ENCODE data around the gene NDST1.
"Not testable (repeated sequence)": the region's sequence is repeated elsewhere in the genome, so short reads cannot be mapped to it uniquely, and the experiment has no call there.

Gene NDST1

DNA sequence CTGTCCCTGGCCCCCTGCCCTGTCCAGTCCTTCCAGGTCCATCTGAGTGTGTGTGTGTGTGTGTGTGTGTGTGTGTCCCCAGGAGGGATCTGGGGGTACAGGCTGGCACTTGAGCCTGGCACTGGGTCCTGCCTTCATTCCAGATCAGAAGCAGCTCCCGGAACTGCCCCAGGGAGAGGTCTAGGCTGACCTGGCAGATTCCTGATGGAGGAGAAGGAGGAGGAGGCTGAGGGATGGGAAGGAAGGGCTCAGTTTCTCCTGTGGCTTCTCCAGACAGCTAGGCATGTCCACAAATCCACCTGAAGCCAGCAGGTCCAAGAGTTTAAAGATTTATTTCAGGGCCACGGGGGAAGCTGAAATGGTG, 328 bp downstream of the NDST1 start:
- no peak for DNase-seq (ENCODE audit: low read depth in 2 of 2)

- no peak for DNase-seq (ENCODE audit: low read depth in 2 of 2)
These were observed 897 bp downstream of the NDST1 start for GRCh38 chr5:150508828-150509227.

GRCh38 chr5:150509992-150510391, 2.1 kb downstream of the NDST1 start:
- no peak for DNase-seq (ENCODE audit: low read depth in 2 of 2)

DNA sequence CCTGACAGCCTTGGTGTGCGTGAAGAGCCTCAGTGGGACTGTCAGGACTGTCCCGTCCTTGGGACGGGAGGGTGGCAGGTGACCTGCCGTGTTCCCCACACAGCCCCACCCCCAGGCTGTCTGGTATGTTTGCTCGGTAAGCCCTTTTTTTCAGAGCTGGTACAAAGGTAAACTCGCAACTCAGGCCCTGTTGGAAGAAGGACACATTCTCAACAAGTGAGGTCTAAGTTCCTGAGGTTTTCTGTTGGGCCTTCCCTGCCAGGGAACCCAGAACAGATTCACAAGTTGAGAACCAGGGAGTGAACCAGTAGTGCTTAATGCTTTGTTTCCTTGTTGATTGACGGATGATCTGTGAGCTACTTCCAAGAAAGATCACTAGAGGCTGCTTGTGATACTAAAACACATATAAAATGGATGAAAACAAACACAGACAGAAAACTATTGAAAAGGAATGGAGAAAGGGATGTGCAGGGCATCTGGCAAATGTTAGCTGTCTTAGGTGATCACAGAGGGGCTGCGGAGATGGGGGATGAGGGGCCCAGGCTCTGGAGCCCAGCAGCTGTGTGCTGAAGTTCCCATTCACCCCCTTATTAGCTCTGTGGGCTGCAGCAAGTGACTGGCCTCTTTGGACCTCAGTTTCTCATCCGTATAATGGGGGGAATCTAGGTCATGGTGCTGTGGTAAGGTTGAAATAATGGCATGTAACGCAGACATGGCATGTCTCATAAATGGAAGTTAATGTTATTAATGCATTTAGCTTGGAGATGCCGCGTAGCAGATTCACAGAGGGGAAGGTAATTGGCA, 2.7 kb downstream of the NDST1 start:
- no peak for DNase-seq (ENCODE audit: low read depth in 2 of 2)

- no peak for DNase-seq (ENCODE audit: low read depth in 2 of 2)
These were observed 3.8 kb downstream of the NDST1 start for GRCh38 chr5:150511578-150512367.

DNA sequence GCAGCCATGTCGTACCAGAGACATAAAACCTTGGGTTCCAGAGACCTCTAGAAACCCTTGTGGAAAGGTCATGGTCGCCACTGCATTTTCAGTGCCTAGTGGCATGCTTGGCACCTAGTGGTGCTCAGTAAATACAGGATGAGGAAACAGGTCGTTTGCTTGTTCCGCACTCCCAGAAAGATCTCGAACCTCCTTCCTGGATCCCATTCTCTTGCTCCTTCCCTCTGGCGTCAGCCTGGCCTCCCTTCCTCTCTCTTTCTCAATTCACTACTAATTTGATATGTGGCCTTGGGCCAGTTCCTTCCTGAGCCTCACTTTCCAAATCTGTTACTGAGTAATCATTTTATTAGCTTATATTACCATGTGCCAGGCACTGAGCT, 4.4 kb downstream of the NDST1 start:
- no peak for DNase-seq (ENCODE audit: low read depth in 2 of 2)

- DNase-seq (ENCODE audit: low read depth in 2 of 2), result no peak
These were observed 5.7 kb downstream of the NDST1 start for GRCh38 chr5:150513375-150514309.

GRCh38 chr5:150514708-150515211, 6.8 kb downstream of the NDST1 start:
- DNase-seq (ENCODE audit: low read depth in 2 of 2), result no peak

DNA sequence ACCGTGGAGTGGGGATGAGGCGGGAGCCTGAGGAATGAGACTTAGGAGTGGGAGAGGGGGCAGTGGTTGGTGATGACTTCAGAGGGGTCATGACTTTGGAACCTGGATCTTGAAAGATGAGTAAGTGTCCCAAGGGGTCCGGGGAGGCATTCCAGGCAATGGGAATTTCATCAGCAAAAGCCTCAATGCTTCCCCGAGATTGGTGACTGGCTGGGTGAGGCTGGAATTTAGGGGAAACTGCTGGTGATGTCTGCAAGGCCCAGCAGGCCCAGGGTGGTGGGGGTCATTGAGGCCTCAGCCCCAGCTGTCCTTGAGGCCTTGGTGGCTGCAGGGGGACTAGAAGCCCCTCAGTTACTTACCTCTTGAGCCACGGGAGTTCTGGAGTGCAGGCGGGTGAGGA, 7.5 kb downstream of the NDST1 start:
- no peak for DNase-seq (ENCODE audit: low read depth in 2 of 2)

- DNase-seq (ENCODE audit: low read depth in 2 of 2), result no peak
These were observed 8.1 kb downstream of the NDST1 start for GRCh38 chr5:150516011-150516410.

- no peak for DNase-seq (ENCODE audit: low read depth in 2 of 2)
These were observed 9.6 kb downstream of the NDST1 start for GRCh38 chr5:150517272-150518152.

DNA sequence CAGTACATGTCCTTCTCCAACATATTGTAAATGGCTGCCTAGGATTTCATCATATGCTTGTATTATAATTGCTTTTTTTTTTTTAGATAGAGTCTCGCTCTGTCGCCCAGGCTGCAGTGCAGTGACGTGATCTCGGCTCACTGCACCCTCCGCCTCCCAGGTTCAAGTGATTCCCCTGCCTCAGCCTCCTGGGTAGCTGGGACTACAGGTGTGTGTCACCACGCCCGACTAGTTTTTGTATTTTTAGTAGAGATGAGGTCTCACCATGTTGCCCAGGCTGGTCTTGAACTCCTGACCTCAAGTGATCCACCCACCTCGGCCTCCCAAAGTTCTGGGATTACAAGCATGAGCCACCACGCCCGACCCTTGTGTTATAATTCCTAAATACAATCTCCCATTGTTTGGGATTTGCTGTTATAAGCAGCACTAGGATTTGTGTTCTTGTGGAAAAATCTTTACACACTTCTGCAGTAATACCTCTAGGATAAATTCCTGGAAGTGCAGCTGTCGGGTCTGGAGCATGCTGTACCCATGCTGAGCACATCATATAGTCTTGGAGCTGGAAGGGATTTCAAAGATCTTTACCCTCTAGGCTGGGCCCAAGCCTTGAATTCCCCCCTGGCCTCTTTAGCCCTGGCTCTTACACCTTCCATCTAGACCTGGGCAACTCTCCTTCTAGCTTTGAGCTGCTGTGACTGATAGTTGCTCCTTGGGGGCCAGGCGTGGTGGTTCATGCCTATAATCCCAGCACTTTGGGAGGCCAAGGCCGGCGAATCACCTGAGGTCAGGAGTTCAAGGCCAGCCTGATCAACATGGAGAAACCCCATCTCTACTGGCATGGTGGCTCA, 11.0 kb downstream of the NDST1 start:
- not testable (repeated sequence) for DNase-seq (ENCODE audit: low read depth in 2 of 2)

DNA sequence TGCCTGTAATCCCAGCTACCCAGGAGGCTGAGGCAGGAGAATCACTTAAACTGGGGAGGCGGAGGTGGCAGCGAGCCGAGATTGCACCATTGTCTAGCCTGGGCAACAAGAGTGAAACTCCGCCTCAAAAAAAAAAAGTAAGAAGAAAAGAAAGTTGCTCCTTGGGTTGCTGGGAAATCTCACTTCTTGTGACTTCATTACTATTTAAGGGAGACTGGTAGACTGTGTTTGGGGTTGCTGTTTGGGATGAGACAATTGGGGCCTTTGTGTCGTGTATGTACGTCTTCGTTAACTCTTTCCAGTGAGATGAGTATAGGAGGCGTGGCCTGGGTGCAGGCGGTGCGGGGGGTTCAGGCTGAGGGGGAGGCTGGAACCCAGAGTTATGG, 11.6 kb downstream of the NDST1 start:
- no peak for DNase-seq (ENCODE audit: low read depth in 2 of 2)

- DNase-seq (ENCODE audit: low read depth in 2 of 2), result no peak
These were observed 12.0 kb downstream of the NDST1 start for GRCh38 chr5:150519978-150520377.

DNA sequence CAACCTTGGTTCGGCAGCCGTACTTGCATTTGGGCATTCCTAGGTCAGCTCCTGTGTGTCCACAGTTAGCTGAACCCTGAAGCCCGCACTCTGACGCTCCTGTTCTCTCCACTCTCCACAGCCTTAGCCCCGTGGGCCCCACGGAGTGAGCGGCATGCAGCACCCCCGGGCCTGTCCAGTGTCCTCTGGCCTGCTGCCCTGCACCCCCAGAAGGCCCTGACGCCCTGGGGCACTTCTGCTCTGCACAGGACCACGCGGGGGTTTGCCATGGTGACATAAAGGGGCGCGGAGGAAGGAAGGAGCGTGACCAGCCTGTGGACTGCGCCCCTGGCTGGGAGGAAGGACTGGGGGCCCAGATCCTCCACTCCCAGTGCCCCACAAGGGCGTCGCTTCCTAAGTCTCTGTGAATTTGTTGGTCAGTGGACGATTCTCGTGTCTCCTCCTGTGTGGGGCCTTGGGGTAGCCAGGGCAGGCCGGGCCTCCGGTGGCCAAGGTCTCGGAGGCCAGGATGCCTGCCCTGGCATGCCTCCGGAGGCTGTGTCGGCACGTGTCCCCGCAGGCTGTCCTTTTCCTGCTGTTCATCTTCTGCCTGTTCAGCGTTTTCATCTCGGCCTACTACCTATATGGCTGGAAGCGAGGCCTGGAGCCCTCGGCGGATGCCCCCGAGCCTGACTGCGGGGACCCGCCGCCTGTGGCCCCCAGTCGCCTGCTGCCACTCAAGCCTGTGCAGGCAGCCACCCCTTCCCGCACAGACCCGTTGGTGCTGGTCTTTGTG, 13.0 kb downstream of the NDST1 start:
- DNase-seq (ENCODE audit: low read depth in 2 of 2), result no peak

- no peak for DNase-seq (ENCODE audit: low read depth in 2 of 2)
These were observed 13.5 kb downstream of the NDST1 start for GRCh38 chr5:150521522-150521817.

DNA sequence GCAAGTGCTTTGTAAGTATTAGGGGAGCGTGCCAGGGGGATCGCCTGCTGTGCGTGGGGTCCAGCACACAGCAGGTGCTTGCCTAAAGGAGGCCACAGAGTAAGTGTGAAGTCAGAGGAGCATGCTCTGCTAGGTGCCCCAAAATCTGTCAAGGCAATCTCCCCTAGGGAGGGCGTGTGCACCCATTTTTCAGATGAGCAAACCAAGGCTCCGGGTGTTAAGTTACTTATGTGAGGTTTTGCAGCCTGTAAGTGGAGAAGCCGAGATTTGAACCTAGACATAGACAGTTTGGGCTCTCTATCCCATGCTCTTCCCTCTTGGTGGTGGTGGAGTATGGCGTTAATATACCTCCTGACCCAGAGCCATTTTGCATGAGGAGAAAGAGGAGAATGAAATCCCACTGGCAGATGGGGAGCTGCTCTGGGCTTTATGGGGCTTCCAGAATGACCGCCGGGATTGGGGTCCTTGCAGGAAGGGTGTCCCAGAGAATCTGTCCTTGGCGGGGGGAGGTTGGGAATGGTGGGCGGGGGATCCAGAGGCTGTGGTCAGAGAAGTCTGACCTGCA, 14.1 kb downstream of the NDST1 start:
- DNase-seq (ENCODE audit: low read depth in 2 of 2), result no peak

DNA sequence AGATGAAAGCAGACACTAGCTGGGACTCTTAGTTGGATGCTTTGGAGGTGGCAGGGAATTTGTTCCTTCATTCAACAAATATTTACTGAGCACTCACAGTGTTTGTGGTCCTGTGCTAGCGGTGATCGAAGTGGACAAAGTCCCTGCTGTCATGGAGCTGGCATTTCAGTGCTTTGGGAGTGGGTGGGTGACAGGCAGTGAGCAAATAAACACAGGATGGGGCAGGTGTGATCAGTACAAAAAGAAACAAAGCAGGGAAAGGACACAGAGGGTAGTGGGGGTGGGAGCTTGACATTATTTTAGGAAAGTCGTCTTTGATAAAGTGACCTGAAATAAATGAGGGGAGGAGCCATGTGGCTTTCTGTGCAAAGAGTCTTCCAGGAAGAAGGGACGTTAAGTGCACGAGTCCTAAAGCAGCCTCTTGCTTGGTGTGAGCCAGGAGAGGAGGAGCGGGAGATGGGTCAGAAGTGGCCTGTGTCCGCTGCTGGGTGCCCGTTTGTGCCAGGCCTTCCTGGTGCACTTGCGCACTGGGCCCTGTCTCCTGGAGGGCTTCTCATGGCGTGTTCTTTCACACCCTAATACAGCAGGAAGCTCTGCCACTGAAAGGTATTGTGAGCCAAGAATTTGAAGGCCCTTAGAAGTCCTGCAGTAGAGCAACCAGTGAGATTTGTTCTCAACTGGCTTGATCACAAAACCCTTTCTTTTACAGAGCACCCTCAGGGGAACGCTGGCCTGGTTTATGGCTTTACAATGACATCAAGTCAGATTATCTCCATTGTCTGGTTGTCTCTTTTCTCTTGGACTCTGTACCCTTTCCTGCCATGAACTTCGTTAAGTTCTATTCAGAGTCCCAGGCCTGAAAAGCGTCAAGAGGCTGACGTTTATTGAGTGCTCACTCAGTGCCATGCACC, 14.8 kb downstream of the NDST1 start:
- no peak for DNase-seq (ENCODE audit: low read depth in 2 of 2)

All from stimulated activated CD4-positive, alpha-beta T cell treated with anti-CD3 and anti-CD28 coated beads, Interleukin-15, amount 100 ng/mL, for 48 hours (primary cell).